ENCODE data around the gene GPR39.

DNA sequence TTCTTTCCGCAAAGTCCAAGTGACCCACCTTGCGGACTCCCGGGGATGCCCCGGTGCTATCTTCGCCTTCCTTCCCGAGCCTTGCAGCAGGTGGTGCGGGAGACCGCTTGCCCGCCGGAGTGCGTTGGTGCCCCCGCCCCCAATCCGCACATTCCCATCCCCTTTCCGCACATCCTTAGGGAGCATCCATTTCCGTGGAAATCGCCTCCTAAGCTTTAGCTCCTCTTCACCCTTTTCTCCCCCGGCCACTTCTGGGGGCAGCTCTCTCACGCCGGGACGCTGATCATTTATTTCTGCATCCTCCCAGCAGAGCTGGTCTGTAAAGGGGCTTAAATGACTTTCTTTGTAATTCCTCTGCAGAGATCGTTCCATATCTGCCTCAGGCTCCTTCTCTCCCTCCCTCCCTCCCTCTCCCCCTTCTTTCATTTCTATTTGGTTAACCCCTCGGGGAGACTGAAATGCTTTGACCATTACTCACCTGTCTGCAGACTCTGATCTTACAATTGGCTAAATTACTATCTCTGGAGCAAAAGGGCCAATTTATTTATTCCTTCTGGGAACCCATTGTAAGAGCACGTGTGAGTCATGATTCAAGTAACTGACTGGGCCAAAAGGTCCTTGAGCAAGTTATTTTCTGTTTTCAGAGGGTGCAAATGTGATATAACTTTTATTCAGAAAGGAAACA, 254.7 kb downstream of the GPR39 start:
- TF ChIP-seq POLR2A (IDR thresholded peaks at IDR 0.05): no peak
- TF ChIP-seq CTCF (IDR thresholded peaks at IDR 0.05 in 8 of 11, conservative IDR thresholded peaks at IDR 0.05 in 3 of 11): no peak
- no peak for TF ChIP-seq POLR2AphosphoS5 (IDR thresholded peaks at IDR 0.05)

Measured in spleen (tissue), 7 donors.